Effector memory CD4-positive, alpha-beta T cell (primary cell): ENCODE results near the gene RASA3.

ENCODE experiments used
- DNase-seq, 3 donors: peaks; one replicate each; pipeline ENCODE4 v3.0.0-alpha.2; 2020
- H3K27ac ChIP-seq: 2 replicates; pipeline ENCODE4 v1.7.0; 2013; ENCODE audit warnings: mild to moderate bottlenecking, low read length, moderate library complexity; ENCODE audit not compliant: insufficient read depth, poor library complexity, severe bottlenecking
- H3K27me3 ChIP-seq: replicated peaks from 2 replicates; pipeline ENCODE4 v1.7.0; 2013; ENCODE audit warnings: mild to moderate bottlenecking, low read length; ENCODE audit not compliant: insufficient read depth, control insufficient read depth, poor library complexity, severe bottlenecking
- H3K36me3 ChIP-seq: 2 replicates; pipeline ENCODE4 v1.7.0; 2013; ENCODE audit warnings: mild to moderate bottlenecking, low read length, moderate library complexity; ENCODE audit not compliant: control insufficient read depth, insufficient read depth
- H3K4me1 ChIP-seq: 2 replicates; pipeline ENCODE4 v1.7.0; 2013; ENCODE audit warnings: low read length, mild to moderate bottlenecking; ENCODE audit not compliant: control insufficient read depth, insufficient read depth, poor library complexity, severe bottlenecking
- H3K4me3 ChIP-seq: 2 replicates; pipeline ENCODE4 v1.7.0; 2013; ENCODE audit warnings: low read length, low read depth, mild to moderate bottlenecking; ENCODE audit not compliant: insufficient read depth, poor library complexity, severe bottlenecking
- H3K9me3 ChIP-seq: 2 replicates; pipeline ENCODE4 v1.7.0; 2013; ENCODE audit warnings: mild to moderate bottlenecking, low read length, moderate library complexity; ENCODE audit not compliant: control insufficient read depth

Gene RASA3

GRCh38 chr13:113937073-113937472 lies 195.3 kb downstream of the RASA3 start:
- H3K27ac ChIP-seq: no peak overlapping the region
- no peaks in the 10 kb centered on the region for H3K4me1 ChIP-seq
- no peaks in the 10 kb centered on the region for H3K9me3 ChIP-seq
- H3K4me3 ChIP-seq: no peak overlapping the region
- no peaks in the 10 kb centered on the region for H3K36me3 ChIP-seq
- no peak for DNase-seq
- H3K27me3 ChIP-seq: no peaks in the 10 kb centered on the region

- Histone ChIP-seq H3K36me3 (no peaks in the 10 kb centered on the region), H3K9me3 (no peaks in the 10 kb centered on the region), H3K27ac (no peak overlapping the region), H3K27me3 (no peaks in the 10 kb centered on the region), H3K4me3 (no peak overlapping the region), H3K4me1 (no peaks in the 10 kb centered on the region)
- no peak for DNase-seq
These were observed 196.1 kb downstream of the RASA3 start for GRCh38 chr13:113936166-113936965.

- no peak for DNase-seq
- Histone ChIP-seq H3K27ac (no peak overlapping the region), H3K27me3 (no peaks in the 10 kb centered on the region)
These were observed 197.2 kb downstream of the RASA3 start for GRCh38 chr13:113935001-113935844.

GRCh38 chr13:113934576-113934975 lies 197.8 kb downstream of the RASA3 start:
- Histone ChIP-seq H3K4me3 (no peak overlapping the region), H3K4me1 (peaks cover 4% of the 10 kb centered on the region), H3K27ac (no peak overlapping the region), H3K27me3 (no peaks in the 10 kb centered on the region), H3K36me3 (no peaks in the 10 kb centered on the region), H3K9me3 (no peaks in the 10 kb centered on the region)
- DNase-seq: no peak

More at GRCh38 chr13:113935001-113935844, 197.2 kb downstream of the RASA3 start:
- Histone ChIP-seq H3K9me3 (no peaks in the 10 kb centered on the region), H3K4me3 (no peak overlapping the region), H3K4me1 (peaks cover 4% of the 10 kb centered on the region), H3K36me3 (no peaks in the 10 kb centered on the region)

GRCh38 chr13:113933901-113934300 lies 198.5 kb downstream of the RASA3 start:
- no peaks in the 10 kb centered on the region for H3K9me3 ChIP-seq
- H3K27ac ChIP-seq: no peak overlapping the region
- peaks cover 4% of the 10 kb centered on the region for H3K4me1 ChIP-seq
- no peaks in the 10 kb centered on the region for H3K36me3 ChIP-seq
- no peak for DNase-seq
- no peaks in the 10 kb centered on the region for H3K27me3 ChIP-seq
- H3K4me3 ChIP-seq: no peak overlapping the region

- no peaks in the 10 kb centered on the region for H3K36me3 ChIP-seq
- no peak overlapping the region for H3K27ac ChIP-seq
- no peaks in the 10 kb centered on the region for H3K9me3 ChIP-seq
- DNase-seq: no peak
- no peak overlapping the region for H3K4me3 ChIP-seq
- H3K27me3 ChIP-seq: no peaks in the 10 kb centered on the region
- peaks cover 4% of the 10 kb centered on the region for H3K4me1 ChIP-seq
These were observed 200.5 kb downstream of the RASA3 start for GRCh38 chr13:113931841-113932459.

GRCh38 chr13:113930671-113931637 lies 201.5 kb downstream of the RASA3 start:
- H3K4me1 ChIP-seq: peaks cover 4% of the 10 kb centered on the region
- no peaks in the 10 kb centered on the region for H3K27me3 ChIP-seq
- no peaks in the 10 kb centered on the region for H3K9me3 ChIP-seq
- no peaks in the 10 kb centered on the region for H3K36me3 ChIP-seq
- H3K4me3 ChIP-seq: no peak overlapping the region
- peak; percentile 27 to 49 (median 47) for DNase-seq
- H3K27ac ChIP-seq: no peak overlapping the region

- Histone ChIP-seq H3K9me3 (no peaks in the 10 kb centered on the region), H3K36me3 (no peaks in the 10 kb centered on the region), H3K27ac (no peak overlapping the region), H3K4me3 (no peak overlapping the region), H3K4me1 (peaks cover 4% of the 10 kb centered on the region), H3K27me3 (no peaks in the 10 kb centered on the region)
- DNase-seq: no peak
These were observed 202.5 kb downstream of the RASA3 start for GRCh38 chr13:113929628-113930615.
